B cell (primary cell): Measurements from ENCODE around the gene CNKSR3.

Experiments
- CTCF ChIP-seq: fragments of 200-600 bp; IDR thresholded peaks from one replicate; pipeline ENCODE4 v1.8.0; 2022; ENCODE audit warnings: antibody characterized with exemption, mild to moderate bottlenecking
- EZH2 ChIP-seq: IDR thresholded peaks from 2 replicates; pipeline ENCODE4 v1.6.1; 2012; ENCODE audit warnings: borderline replicate concordance, low read depth, mild to moderate bottlenecking, moderate library complexity, low read length; ENCODE audit not compliant: insufficient read depth, poor library complexity, severe bottlenecking

- TF ChIP-seq CTCF (no peak), EZH2 (no peak)
These were observed 62.5 kb downstream of the CNKSR3 start for GRCh38 chr6:154447954-154448353.
